Neural cell (in vitro differentiated cells): Measurements from ENCODE around the gene STK24. TPM values are rescaled to one million over a fixed set of nuclear protein-coding genes. Genes with fewer than 3 reads are reported as not detected.

Experiments used
- H2AFZ ChIP-seq: fragments of 200-600, 300-800 bp; sonication (generic), shearing (Covaris generic); 2 replicates; pipeline ENCODE4 v1.6.0; 2014; ENCODE audit warnings: low read depth, mild to moderate bottlenecking, antibody characterized with exemption, low read length, moderate library complexity
- H3F3A ChIP-seq: fragments of 200-600 bp; shearing (Covaris generic); 2 replicates; pipeline ENCODE4 v1.6.1; 2016; ENCODE audit warnings: mild to moderate bottlenecking, moderate library complexity, mixed read lengths, antibody characterized with exemption, low read length; ENCODE audit not compliant: insufficient read depth, poor library complexity, severe bottlenecking
- H3K27ac ChIP-seq: fragments of 200-600, 300-800 bp; sonication (generic), shearing (Covaris generic); 2 replicates; pipeline ENCODE4 v1.5.1; 2014; ENCODE audit warnings: mild to moderate bottlenecking, low read length, moderate library complexity
- H3K27me3 ChIP-seq: fragments of 300-800, 200-600 bp; sonication (generic), shearing (Covaris generic); 2 replicates; pipeline ENCODE4 v1.6.0; 2014; ENCODE audit warnings: mild to moderate bottlenecking, low read depth, low read length, moderate library complexity; ENCODE audit not compliant: insufficient read depth
- H3K36me3 ChIP-seq: fragments of 300-800, 200-600 bp; sonication (generic), shearing (Covaris generic); 2 replicates; pipeline ENCODE4 v1.5.1; 2014; ENCODE audit warnings: mild to moderate bottlenecking, antibody characterized with exemption, low read length, moderate library complexity; ENCODE audit not compliant: insufficient read depth
- H3K4me2 ChIP-seq: fragments of 300-800, 200-600 bp; sonication (generic), shearing (Covaris generic); 2 replicates; pipeline ENCODE4 v1.6.0; 2014; ENCODE audit warnings: mild to moderate bottlenecking, low read length
- H3K4me3 ChIP-seq: fragments of 300-800, 200-600 bp; sonication (generic), shearing (Covaris generic); 2 replicates; pipeline ENCODE4 v1.5.1; 2014; ENCODE audit warnings: mild to moderate bottlenecking, low read length, moderate library complexity
- H3K79me2 ChIP-seq: fragments of 200-600 bp; shearing (Covaris generic); replicated peaks from 2 replicates; pipeline ENCODE4 v1.6.0; 2014; ENCODE audit warnings: mild to moderate bottlenecking, low read length, moderate library complexity; ENCODE audit not compliant: insufficient read depth
- H3K9ac ChIP-seq: fragments of 300-800, 200-600 bp; sonication (generic), shearing (Covaris generic); 2 replicates; pipeline ENCODE4 v1.6.1; 2016; ENCODE audit warnings: mild to moderate bottlenecking, low read length, mixed read lengths
- H3K9me2 ChIP-seq: fragments of 200-600 bp; shearing (Covaris generic); 2 replicates; pipeline ENCODE4 v1.6.1; 2016; ENCODE audit warnings: mild to moderate bottlenecking, low read length, mixed read lengths; ENCODE audit not compliant: insufficient read depth
- H3K9me3 ChIP-seq: fragments of 200-600, 300-800 bp; sonication (generic), shearing (Covaris generic); 2 replicates; pipeline ENCODE4 v1.6.1; 2016; ENCODE audit warnings: mild to moderate bottlenecking, mixed run types, low read length, moderate library complexity, mixed read lengths
- H4K20me1 ChIP-seq: fragments of 200-600 bp; shearing (Covaris generic); 2 replicates; pipeline ENCODE4 v1.6.1; 2016; ENCODE audit warnings: mild to moderate bottlenecking, mixed run types; ENCODE audit not compliant: insufficient read depth
- CTCF ChIP-seq: fragments of 450-650 bp; IDR thresholded peaks from 2 replicates; pipeline ENCODE4 v1.5.1; 2014; ENCODE audit warnings: antibody characterized with exemption, mild to moderate bottlenecking, moderate library complexity; ENCODE audit not compliant: poor library complexity, severe bottlenecking
- EP300 ChIP-seq: fragments of 450-650 bp; conservative IDR thresholded peaks from 2 replicates; pipeline ENCODE4 v1.6.1; 2014; ENCODE audit warnings: antibody characterized with exemption, mild to moderate bottlenecking, moderate library complexity; ENCODE audit not compliant: poor library complexity, severe bottlenecking
- EZH2 ChIP-seq: fragments of 200-600, 300-800 bp; shearing (Covaris generic), sonication (generic); IDR thresholded peaks from 2 replicates; pipeline ENCODE4 v1.6.1; 2014; ENCODE audit warnings: antibody characterized with exemption, low read length, borderline replicate concordance, mild to moderate bottlenecking; ENCODE audit not compliant: insufficient read depth, poor library complexity, severe bottlenecking
- MXI1 ChIP-seq: fragments of 450-650 bp; conservative IDR thresholded peaks from 2 replicates; pipeline ENCODE4 v1.6.1; 2014; ENCODE audit warnings: antibody characterized with exemption, mild to moderate bottlenecking; ENCODE audit not compliant: poor library complexity, severe bottlenecking
- POLR2AphosphoS5 ChIP-seq: IDR thresholded peaks from 2 replicates; pipeline ENCODE4 v1.6.1; 2012
- RAD21 ChIP-seq: fragments of 450-650 bp; conservative IDR thresholded peaks from 2 replicates; pipeline ENCODE4 v1.6.1; 2014; ENCODE audit warnings: antibody characterized with exemption, mild to moderate bottlenecking, moderate library complexity
- REST ChIP-seq: IDR thresholded peaks from 2 replicates; pipeline ENCODE4 v1.6.1; 2012; ENCODE audit warnings: borderline replicate concordance
- SMC3 ChIP-seq: fragments of 450-650 bp; conservative IDR thresholded peaks from 2 replicates; pipeline ENCODE4 v1.6.1; 2014; ENCODE audit warnings: antibody characterized with exemption, mild to moderate bottlenecking, moderate library complexity; ENCODE audit not compliant: poor library complexity
- TAF1 ChIP-seq: IDR thresholded peaks from 2 replicates; pipeline ENCODE4 v1.6.1; 2012; ENCODE audit warnings: low read depth
- polyA plus RNA-seq: library from polyadenylated mRNA; depleted of rRNA; stranded (reverse); fragments of >200 nt; gene quantifications from 2 replicates; pipeline ENCODE4 v1.2.3, GENCODE V29; 2014

The STK24 gene
- polyA plus RNA-seq, 1 donor from 2014 or later: 66.0 TPM

- no peak overlapping the region for H3K27ac ChIP-seq
- H3K79me2 ChIP-seq: peaks cover 28% of the 10 kb centered on the region
- TF ChIP-seq POLR2AphosphoS5: no peak
- TF ChIP-seq SMC3: no peak
- no peak for TF ChIP-seq EZH2
- TF ChIP-seq EP300: no peak
- TF ChIP-seq RAD21: no peak
- no peak for TF ChIP-seq REST
- TF ChIP-seq MXI1: no peak
- TF ChIP-seq CTCF: no peak
- TF ChIP-seq TAF1: no peak
- H3K4me3 ChIP-seq: no peak overlapping the region
- no peaks in the 10 kb centered on the region for H3K9me2 ChIP-seq
- H3K4me2 ChIP-seq: no peak overlapping the region
- no peaks in the 10 kb centered on the region for H4K20me1 ChIP-seq
- H3K27me3 ChIP-seq: no peaks in the 10 kb centered on the region
- H3F3A ChIP-seq: no peaks in the 10 kb centered on the region
- H2AFZ ChIP-seq: no peak overlapping the region
- H3K9me3 ChIP-seq: no peaks in the 10 kb centered on the region
- no peak overlapping the region for H3K9ac ChIP-seq
- no peaks in the 10 kb centered on the region for H3K36me3 ChIP-seq
Observed at GRCh38 chr13:98530217-98530616, 46.7 kb downstream of the STK24 start.

- Histone ChIP-seq H3F3A (no peaks in the 10 kb centered on the region), H3K4me3 (no peak overlapping the region), H2AFZ (no peak overlapping the region), H3K36me3 (no peaks in the 10 kb centered on the region), H4K20me1 (no peaks in the 10 kb centered on the region), H3K27ac (no peak overlapping the region), H3K4me2 (no peak overlapping the region), H3K27me3 (no peaks in the 10 kb centered on the region), H3K9me2 (no peaks in the 10 kb centered on the region), H3K9me3 (no peaks in the 10 kb centered on the region), H3K9ac (no peak overlapping the region), H3K79me2 (peaks cover 21% of the 10 kb centered on the region)
- TF ChIP-seq POLR2AphosphoS5: no peak
Observed at GRCh38 chr13:98529171-98529570, 47.7 kb downstream of the STK24 start.

- H3K4me2 ChIP-seq: no peak overlapping the region
- TF ChIP-seq MXI1 (no peak), RAD21 (no peak), TAF1 (no peak), CTCF (no peak), EZH2 (no peak), REST (no peak), POLR2AphosphoS5 (no peak), EP300 (no peak), SMC3 (no peak)
- no peaks in the 10 kb centered on the region for H3K27me3 ChIP-seq
- no peak overlapping the region for H2AFZ ChIP-seq
- H3K27ac ChIP-seq: no peak overlapping the region
- no peaks in the 10 kb centered on the region for H3K9me2 ChIP-seq
- no peaks in the 10 kb centered on the region for H3F3A ChIP-seq
- no peak overlapping the region for H3K4me3 ChIP-seq
- H3K9me3 ChIP-seq: no peaks in the 10 kb centered on the region
- no peaks in the 10 kb centered on the region for H3K36me3 ChIP-seq
- no peak overlapping the region for H3K9ac ChIP-seq
- peaks cover 21% of the 10 kb centered on the region for H3K79me2 ChIP-seq
- H4K20me1 ChIP-seq: no peaks in the 10 kb centered on the region
Observed at GRCh38 chr13:98528663-98529064, 48.2 kb downstream of the STK24 start.
